Activated naive CD4-positive, alpha-beta T cell treated with anti-CD3 and anti-CD28 coated beads, Interleukin-2, amount 50 U/mL, for 24 hours (primary cell): ENCODE data around the gene PTP4A2.

Experiments used
- H3K27ac Mint-ChIP-seq: one replicate; pipeline ENCODE4 v1.8.0; 2021; ENCODE audit warnings: mild to moderate bottlenecking, mixed read lengths
- H3K27me3 Mint-ChIP-seq: one replicate; pipeline ENCODE4 v1.8.0; 2021; ENCODE audit warnings: mixed read lengths
- H3K36me3 Mint-ChIP-seq: one replicate; pipeline ENCODE4 v1.8.0; 2021; ENCODE audit warnings: mixed read lengths
- H3K4me1 Mint-ChIP-seq: one replicate; pipeline ENCODE4 v1.8.0; 2021; ENCODE audit warnings: mixed read lengths
- H3K4me3 Mint-ChIP-seq: one replicate; pipeline ENCODE4 v1.8.0; 2021; ENCODE audit warnings: mild to moderate bottlenecking, mixed read lengths
- H3K9me3 Mint-ChIP-seq: one replicate; pipeline ENCODE4 v1.8.0; 2021; ENCODE audit warnings: mixed read lengths

PTP4A2 gene

GRCh38 chr1:31938184-31938975 lies at the start of gene PTP4A2:
TSS of gene PTP4A2 (minus strand) at chr1:31938368. CDS start at chr1:31919065, 19,303 bp downstream.
- Mint-ChIP-seq H3K4me3 (peak within 1 kb of the TSS; percentile 99), H3K27ac (peak within 1 kb of the TSS; percentile 98), H3K4me1 (peaks cover 58% of the 10 kb centered on the region), H3K27me3 (no peaks in the 10 kb centered on the region), H3K9me3 (no peaks in the 10 kb centered on the region), H3K36me3 (peaks cover 5% of the 10 kb centered on the region)

DNA sequence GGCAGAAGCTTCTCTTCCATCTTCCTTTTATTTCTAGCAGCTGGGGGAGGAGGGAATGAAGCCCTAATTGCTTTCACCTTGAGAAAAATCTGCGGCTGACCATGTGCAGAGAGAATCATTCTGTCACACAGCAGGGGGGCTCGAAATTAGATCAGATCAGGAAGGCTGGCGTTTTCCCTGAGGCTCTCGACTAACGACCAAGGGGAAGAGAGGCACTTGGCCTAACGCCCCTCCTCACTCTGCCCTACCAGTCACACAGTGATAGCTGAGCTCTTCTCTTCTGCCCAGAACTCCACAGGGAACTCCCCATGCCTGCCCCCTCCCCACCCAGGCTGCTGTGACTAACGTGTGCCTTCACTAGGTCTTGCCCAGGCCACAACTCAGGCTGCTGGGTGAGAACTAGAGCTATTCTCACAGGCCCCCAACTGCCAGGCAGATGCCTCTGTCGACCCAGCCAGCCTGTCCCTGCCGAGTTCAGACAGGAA lies 49.0 kb upstream of the PTP4A2 start:
- H3K4me1 Mint-ChIP-seq, result peaks cover 43% of the 10 kb centered on the region
- H3K27me3 Mint-ChIP-seq, result no peaks in the 10 kb centered on the region
- H3K4me3 Mint-ChIP-seq, result no peak overlapping the region
- H3K9me3 Mint-ChIP-seq, result no peaks in the 10 kb centered on the region
- no peaks in the 10 kb centered on the region for H3K36me3 Mint-ChIP-seq
- peak overlapping the region; percentile 78 for H3K27ac Mint-ChIP-seq

DNA sequence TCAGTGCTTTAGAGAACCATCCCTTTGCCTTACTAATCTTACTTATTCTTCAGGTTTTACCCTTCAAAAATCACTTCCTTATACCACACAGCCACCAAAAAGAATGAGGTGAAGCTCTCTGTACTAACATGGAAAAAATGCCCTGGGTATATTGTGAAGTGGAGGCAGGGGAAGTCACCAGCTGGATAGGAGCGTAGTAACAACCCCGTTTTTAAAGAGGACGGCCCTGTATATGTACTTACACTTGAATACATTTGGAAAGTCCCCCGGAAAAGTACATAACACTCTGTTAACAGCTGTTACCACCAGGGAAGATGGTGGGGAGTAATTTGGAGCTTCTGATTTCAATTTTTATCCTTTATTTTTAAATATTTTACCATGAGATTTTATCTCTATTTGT lies 47.3 kb upstream of the PTP4A2 start:
- Mint-ChIP-seq H3K4me3 (peak overlapping the region; percentile 60), H3K4me1 (peaks cover 59% of the 10 kb centered on the region), H3K9me3 (no peaks in the 10 kb centered on the region), H3K36me3 (no peaks in the 10 kb centered on the region), H3K27ac (peak overlapping the region; percentile 89), H3K27me3 (no peaks in the 10 kb centered on the region)

DNA sequence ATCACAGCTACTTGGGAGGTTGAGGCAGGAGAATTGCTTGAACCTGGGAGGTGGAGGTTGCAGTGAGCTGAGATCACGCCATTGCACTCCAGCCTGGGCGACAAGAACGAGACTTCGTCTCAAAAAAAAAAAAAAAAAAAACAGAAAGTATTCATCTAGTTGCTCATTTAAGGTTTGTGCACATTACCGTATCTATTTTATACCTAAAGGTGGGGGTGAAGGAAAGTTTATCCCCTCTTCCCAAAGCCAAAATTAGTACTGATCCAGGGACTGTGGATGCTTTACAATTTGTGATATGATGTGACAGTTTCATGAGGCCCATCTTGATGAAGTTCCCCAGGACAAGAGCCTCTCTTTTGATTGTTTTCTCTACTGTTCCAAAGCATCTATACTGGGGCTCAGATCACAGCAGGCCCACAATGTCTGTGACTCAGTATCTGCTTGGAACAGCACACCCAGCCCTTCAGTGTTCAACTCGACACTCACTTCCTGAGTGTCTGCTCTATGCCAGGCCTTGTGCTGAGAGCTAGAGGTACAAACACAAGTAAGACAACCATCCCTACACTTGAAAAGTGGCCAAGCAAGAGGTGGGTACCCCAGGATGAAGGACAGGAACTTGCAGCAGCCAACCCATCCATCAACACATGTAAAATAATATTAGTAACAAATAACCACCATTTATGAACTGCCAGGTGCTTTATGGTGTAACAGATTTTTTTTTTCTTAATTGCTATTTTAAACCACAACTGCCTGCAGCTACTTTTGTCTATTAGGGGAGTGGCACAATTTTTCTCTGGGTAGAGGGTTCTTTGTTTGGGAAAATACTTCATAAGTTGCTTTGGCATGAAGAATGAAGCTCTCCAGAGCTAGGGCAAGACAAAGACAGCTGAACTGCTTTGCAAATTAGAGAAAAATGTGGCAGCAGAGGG lies 46.5 kb upstream of the PTP4A2 start:
- Mint-ChIP-seq H3K27ac (peak overlapping the region; percentile 89), H3K9me3 (no peaks in the 10 kb centered on the region), H3K27me3 (no peaks in the 10 kb centered on the region), H3K4me1 (peaks cover 55% of the 10 kb centered on the region), H3K36me3 (no peaks in the 10 kb centered on the region), H3K4me3 (peak overlapping the region; percentile 60)

DNA sequence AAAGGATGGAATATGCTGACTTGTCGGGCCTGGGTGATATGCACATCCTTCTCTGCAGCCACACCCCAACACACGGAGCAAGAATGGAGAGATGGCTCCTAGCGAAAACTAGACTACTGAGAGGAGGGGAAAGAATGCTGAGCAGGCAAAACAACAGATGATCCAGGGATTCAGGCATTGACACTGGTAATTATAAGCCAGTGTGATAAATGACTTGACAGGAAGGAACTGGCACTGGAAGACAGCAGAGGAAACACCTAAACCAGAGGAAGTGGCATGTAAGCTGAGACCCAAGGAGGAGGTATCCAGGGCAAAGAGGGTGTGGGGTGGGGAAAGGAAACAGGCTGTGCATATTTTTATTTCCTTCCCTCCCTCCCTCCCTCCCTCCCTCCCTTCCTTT lies 43.8 kb upstream of the PTP4A2 start:
- peak overlapping the region; percentile 67 for H3K27ac Mint-ChIP-seq
- H3K9me3 Mint-ChIP-seq, result no peaks in the 10 kb centered on the region
- H3K36me3 Mint-ChIP-seq, result no peaks in the 10 kb centered on the region
- peak overlapping the region; percentile 19 for H3K4me3 Mint-ChIP-seq
- peaks cover 55% of the 10 kb centered on the region for H3K4me1 Mint-ChIP-seq
- no peaks in the 10 kb centered on the region for H3K27me3 Mint-ChIP-seq

GRCh38 chr1:31981456-31981839 lies 43.3 kb upstream of the PTP4A2 start:
- Mint-ChIP-seq H3K27me3 (no peaks in the 10 kb centered on the region), H3K36me3 (no peaks in the 10 kb centered on the region), H3K9me3 (no peaks in the 10 kb centered on the region), H3K4me1 (peaks cover 55% of the 10 kb centered on the region), H3K27ac (peak overlapping the region; percentile 67), H3K4me3 (no peak overlapping the region)

DNA sequence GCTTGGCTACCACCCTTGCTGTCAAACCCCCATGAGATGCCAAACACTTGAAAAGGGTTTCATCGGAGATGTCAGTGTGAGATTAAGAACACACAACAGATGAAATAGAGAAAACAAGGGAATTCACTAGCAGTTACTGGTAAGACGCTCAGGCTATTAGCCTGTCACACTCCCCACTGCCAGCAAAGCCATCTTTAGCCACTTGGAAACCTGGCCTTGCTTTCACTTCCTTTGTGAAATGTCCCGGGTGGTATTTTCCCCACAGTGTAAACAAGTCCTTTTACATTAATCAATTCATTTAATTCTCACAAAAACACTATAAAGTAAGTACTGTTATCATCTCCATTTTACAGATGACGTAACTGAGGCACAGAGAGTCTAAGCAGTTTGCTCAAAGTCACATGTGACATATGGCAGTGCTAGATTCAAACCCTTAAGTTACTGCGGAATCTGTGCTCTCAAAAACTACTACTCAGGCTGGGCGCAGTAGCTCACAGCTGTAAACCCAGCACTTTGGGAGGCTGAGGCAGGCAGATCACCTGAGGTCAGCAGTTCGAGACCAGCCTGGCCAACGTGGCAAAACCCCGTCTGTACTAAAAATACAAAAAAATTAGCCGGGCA lies 42.8 kb upstream of the PTP4A2 start:
- Mint-ChIP-seq H3K27ac (peak overlapping the region; percentile 62), H3K36me3 (no peaks in the 10 kb centered on the region), H3K4me1 (peaks cover 55% of the 10 kb centered on the region), H3K27me3 (no peaks in the 10 kb centered on the region), H3K9me3 (no peaks in the 10 kb centered on the region), H3K4me3 (no peak overlapping the region)

DNA sequence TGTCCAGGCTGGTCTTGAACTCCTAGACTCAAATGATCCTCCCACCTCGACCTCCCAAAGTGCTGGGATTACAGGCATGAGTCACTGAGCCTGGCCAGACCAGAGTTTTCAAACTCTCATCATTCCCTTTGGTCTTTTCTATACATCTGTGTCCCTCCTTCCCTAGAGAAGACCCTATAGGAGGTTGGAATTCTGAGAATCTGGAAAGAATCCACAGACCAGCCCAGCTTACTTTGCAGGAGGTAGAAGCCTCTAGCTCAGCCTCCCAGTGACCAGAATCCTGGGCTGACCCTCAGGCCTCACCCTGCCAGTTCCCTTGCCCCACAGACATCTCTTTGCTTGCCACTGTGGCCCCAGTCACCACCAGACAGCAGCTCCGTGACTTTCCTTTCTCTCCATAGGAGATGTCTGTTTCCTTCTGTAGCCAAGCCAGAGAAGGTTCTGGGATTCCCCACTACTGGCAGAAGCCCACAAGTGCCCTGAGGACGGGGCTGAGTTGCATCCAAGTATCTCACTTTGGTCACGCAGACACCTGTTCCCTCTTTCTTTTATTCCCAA lies 40.8 kb upstream of the PTP4A2 start:
- H3K36me3 Mint-ChIP-seq, result no peaks in the 10 kb centered on the region
- no peak overlapping the region for H3K4me3 Mint-ChIP-seq
- H3K4me1 Mint-ChIP-seq, result peaks cover 41% of the 10 kb centered on the region
- peak overlapping the region; percentile 59 for H3K27ac Mint-ChIP-seq
- H3K9me3 Mint-ChIP-seq, result no peaks in the 10 kb centered on the region
- H3K27me3 Mint-ChIP-seq, result no peaks in the 10 kb centered on the region

- Mint-ChIP-seq H3K9me3 (no peaks in the 10 kb centered on the region), H3K27me3 (no peaks in the 10 kb centered on the region), H3K36me3 (no peaks in the 10 kb centered on the region), H3K4me3 (no peak overlapping the region), H3K27ac (peak overlapping the region; percentile 12), H3K4me1 (peaks cover 28% of the 10 kb centered on the region)
Measured at GRCh38 chr1:31977385-31978131, 39.4 kb upstream of the PTP4A2 start.

DNA sequence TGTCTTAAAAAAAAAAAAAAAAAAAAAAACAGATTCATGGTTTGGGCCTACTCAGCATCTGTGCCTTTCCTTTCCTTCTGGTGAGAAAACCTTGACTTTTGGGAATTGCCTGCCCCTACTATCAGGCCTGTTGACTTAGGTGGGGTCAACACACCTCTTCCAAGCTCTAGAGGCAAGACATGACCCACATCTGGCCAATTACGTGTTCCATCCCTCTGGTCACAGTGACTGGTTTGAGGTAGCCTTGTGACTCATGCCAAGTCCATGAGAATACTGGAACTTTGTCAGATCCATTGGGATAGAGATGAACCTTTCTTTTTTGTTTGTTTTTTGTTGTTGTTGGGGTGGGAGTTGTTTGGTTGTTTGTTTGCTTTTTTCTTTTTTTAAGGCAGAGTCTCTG lies 38.2 kb upstream of the PTP4A2 start:
- Mint-ChIP-seq H3K9me3 (no peaks in the 10 kb centered on the region), H3K4me1 (peaks cover 20% of the 10 kb centered on the region), H3K4me3 (no peak overlapping the region), H3K27me3 (no peaks in the 10 kb centered on the region), H3K36me3 (no peaks in the 10 kb centered on the region), H3K27ac (no peak overlapping the region)

- Mint-ChIP-seq H3K4me3 (no peak overlapping the region), H3K27ac (no peak overlapping the region), H3K4me1 (peaks cover 3% of the 10 kb centered on the region), H3K27me3 (no peaks in the 10 kb centered on the region), H3K36me3 (no peaks in the 10 kb centered on the region), H3K9me3 (no peaks in the 10 kb centered on the region)
Measured at GRCh38 chr1:31970873-31971272, 32.7 kb upstream of the PTP4A2 start.

- Mint-ChIP-seq H3K4me1 (peaks cover 49% of the 10 kb centered on the region), H3K27ac (peak overlapping the region; percentile 71), H3K9me3 (no peaks in the 10 kb centered on the region), H3K4me3 (no peak overlapping the region), H3K27me3 (no peaks in the 10 kb centered on the region), H3K36me3 (no peaks in the 10 kb centered on the region)
Measured at GRCh38 chr1:31961536-31961935, 23.4 kb upstream of the PTP4A2 start.

- H3K27me3 Mint-ChIP-seq, result no peaks in the 10 kb centered on the region
- H3K27ac Mint-ChIP-seq, result no peak overlapping the region
- H3K36me3 Mint-ChIP-seq, result no peaks in the 10 kb centered on the region
- H3K9me3 Mint-ChIP-seq, result no peaks in the 10 kb centered on the region
- H3K4me3 Mint-ChIP-seq, result peak overlapping the region; percentile 19
- peaks cover 65% of the 10 kb centered on the region for H3K4me1 Mint-ChIP-seq
Measured at GRCh38 chr1:31959521-31960340, 21.6 kb upstream of the PTP4A2 start.
